NCI-H446 treated with DMSO at 0.1 percent for 48 hours (cell line): Measurements from ENCODE around the gene FGF21.
"Not testable (repeated sequence)": the region's sequence is repeated elsewhere in the genome, so short reads cannot be mapped to it uniquely, and the experiment has no call there.

ENCODE experiments used
- DNase-seq: peaks from one replicate; lab custom pipeline; 2025; lab: John Stamatoyannopoulos, UW

FGF21 gene, protein sequence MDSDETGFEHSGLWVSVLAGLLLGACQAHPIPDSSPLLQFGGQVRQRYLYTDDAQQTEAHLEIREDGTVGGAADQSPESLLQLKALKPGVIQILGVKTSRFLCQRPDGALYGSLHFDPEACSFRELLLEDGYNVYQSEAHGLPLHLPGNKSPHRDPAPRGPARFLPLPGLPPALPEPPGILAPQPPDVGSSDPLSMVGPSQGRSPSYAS

DNA sequence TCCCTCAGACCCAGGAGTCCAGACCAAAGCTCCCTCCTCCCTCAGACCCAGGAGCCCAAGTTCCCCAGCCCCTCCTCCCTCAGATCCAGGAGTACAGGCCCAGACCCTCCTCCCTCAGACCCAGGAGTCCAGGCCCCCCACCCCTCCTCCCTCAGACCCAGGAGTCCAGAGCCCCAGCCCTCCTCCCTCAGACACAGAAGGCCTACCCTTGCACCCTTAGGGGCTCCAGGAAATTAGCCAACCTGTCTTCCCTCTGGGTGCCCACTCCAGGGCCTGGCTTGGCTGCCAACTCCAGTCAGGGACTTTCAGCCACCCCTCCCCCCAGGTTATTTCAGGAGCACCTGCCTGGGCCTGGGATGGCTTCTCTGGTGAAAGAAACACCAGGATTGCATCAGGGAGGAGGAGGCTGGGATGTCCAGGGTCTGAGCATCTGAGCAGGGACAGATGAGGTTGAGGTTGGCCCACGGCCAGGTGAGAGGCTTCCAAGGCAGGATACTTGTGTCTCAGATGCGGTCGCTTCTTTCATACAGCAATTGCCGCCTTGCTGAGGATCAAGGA is at the start of gene FGF21:
Gene FGF21 (plus strand): TSS at position 441 of the 558 bp plus-strand sequence. CDS start 713 bp downstream, outside the sequence.
- DNase-seq = no peak

DNA sequence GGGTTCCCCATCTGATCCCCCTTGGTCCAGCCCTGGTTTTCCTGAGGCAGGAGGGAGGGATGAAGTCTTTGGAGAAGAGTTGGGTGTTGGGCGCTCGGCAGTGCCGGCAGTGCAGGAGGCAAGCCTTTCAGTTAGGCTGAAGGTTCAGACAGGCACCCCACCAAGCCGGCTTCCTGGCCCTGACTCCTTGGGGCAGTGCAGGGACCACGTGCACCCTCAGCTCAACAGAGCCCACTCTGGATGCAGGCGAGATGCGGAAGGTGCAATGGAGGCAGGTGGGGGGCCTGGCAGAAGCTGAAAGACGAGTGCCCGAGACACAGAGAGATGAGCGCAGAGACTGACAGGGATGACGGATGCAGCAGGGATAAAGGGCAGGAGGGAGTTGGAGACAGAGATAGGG is 46.9 kb upstream of the FGF21 start:
- no peak for DNase-seq

DNA sequence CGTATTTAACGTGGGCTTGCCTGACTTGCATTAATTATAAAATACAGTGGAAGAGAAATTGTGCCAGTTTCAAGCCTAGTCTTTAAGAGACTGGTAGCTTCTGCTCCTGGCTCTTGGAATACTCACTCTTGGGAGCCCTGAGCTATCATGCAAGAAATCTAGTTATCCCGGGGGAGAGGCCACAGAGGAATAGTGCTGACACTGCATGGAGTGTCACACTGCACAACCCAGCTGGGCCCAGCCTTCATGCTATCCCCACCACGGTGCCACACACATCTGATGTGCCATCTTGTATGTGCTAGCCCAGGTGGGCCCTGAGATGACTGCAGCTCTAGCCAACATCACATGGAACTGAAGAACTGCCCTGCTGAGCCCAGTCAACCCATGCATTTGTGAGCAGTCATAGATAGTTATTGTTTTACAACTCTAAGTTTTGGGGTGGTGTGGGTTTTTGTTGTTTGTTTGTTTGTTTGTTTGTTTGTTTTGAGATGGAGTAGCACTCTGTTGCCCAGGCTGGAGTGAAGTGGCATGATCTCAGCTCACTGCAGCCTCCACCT is 44.1 kb upstream of the FGF21 start:
- no peak for DNase-seq

DNA sequence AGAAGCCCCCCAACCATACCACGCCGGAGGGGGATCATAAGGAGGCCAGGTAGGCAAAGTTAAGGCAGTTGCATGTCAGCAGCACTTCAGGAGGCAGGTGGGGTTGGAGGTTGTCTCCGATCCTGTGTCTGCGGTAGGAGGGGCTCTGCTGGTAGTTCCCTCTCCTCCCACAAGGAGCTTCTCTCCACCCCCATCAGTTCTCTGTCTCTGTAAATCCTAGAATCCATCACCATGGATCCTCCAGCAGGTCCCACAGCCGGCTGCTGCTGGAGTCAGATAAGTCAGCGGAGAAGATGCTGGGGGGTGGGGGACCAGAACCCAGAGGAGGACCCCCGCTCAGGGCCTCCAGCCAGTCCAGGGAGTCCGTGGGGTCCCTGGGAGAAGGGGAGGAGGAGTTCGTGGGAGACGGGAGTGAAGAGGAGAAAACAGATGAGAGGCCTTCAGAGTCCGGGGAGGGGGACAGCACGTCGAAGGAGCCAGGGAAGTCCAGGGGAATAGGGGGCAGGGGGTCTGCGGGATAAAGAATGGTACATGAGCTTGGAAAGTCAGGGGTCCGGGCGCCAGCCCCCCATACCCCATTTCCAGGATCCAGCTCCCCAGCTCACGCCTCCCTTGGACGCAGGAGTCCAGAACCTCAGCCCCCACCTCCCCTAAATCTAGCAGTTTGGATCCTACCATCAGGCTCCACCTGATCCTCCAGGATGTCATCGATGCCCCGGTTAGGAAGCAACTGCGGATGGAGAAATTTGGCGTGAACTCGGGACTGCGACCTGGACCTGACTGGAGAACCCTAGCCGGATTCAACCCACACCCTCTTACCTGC is 42.1 kb upstream of the FGF21 start:
- no peak for DNase-seq

DNA sequence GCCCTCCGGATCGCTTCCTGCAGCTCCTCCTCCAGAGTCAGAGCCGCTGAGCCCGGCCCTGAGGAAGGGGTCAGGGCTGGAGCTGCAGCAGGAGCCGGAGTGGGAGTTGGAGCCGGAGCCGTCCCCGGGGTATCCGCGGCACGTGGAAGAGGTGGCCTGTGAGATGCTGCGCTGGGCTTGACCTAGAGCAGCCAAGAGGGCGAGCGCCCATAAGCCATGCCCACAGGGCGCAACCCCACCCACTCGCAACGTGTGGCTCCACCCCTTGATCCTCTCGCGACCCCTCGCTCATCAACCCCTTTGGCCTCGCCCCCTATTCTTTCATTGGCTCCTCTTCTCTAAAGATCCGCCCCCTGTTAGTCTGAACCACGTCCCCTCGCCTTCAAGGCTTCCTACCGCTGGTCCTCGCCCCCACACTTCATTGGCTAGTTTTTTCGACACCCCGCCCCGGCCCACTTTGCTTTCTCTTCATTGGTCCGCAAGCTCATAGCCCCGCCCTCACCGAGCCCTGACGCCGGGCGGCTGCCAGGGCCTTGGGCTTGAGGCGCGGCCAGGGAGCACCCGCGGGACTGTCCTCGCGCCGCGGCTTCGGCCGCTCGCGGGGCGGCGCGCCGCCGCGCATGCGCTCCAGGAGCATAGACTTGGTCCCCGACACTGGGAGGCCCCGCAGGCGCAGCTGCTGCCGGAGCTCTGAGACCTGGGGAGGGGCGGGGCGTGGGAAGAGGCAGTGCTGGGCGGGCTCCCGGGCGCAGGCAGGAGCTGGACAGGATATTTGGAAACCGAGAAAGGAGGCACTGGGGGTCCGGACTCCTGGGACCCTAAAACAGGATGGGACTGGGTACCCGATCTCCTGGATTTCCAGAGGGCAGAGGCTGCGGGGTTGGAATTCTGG is 41.2 kb upstream of the FGF21 start:
- peak; percentile 93 for DNase-seq

DNA sequence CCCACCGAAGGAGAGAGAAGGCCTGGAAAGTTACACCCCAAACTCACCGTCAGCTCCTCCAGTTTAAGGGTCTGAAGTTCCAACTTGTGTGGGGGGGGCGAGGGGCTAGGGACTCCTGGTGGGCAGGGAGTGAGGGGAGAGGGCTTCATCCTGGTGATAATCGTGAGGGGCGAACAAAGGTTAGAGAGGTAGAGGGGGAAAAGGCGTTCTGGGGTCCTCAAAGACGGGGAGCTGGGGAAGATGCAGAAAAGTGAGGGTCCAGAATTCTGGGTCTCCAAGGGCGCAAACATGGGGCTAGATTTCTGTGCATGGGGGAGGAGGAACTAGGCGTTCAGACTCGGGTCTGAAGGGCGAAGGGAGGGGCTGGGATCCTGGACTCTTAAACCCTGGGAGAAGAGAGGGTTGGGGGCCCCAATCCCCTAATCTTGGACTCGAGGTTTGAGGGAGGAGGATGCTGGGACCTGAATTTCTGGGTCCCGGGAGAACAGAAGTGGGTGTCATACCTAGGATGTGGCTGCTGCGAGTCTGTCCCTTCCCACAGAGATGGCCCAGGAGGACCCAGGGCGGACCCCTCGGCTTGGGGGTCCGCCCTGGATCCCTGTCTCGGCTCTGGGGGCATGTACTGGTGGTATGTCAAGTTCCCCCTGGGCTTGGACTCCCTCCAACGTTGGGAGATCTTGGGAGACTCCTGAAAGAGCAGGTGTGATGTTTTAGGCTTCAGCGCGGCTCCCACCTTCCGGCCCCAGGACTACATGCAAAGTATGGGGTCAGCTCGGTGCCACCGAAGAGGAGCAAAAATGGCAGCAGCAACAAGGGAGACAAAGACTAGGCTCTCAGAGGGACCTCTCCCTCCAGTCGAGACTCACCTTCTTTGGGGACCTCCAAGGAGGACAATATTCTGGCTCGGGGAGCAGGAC is 40.3 kb upstream of the FGF21 start:
- DNase-seq = no peak

DNA sequence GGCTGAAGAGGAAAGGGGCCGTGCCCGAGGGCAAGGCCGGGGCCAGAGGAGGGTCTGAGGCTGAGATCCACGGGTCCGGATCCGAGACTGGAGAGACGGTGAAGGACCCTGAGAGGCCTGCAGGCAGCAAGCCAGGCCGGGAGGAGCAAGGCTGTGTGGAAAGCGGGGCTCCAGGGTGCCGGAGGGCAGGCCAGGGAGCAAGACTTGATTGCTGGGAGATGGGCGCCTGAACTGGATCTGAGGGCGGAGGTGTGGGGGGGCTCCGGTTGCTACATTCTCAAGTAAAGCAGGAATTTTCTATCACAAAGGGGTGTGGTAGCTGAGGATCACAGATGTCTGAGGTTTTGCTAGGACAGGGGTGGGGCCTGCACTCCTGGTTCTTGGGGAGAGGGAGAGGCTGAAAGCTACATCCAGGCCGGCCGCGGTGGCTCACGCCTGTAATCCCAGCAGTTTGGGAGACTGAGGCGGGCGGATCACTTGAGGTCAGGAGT is 39.6 kb upstream of the FGF21 start:
- no peak for DNase-seq

DNA sequence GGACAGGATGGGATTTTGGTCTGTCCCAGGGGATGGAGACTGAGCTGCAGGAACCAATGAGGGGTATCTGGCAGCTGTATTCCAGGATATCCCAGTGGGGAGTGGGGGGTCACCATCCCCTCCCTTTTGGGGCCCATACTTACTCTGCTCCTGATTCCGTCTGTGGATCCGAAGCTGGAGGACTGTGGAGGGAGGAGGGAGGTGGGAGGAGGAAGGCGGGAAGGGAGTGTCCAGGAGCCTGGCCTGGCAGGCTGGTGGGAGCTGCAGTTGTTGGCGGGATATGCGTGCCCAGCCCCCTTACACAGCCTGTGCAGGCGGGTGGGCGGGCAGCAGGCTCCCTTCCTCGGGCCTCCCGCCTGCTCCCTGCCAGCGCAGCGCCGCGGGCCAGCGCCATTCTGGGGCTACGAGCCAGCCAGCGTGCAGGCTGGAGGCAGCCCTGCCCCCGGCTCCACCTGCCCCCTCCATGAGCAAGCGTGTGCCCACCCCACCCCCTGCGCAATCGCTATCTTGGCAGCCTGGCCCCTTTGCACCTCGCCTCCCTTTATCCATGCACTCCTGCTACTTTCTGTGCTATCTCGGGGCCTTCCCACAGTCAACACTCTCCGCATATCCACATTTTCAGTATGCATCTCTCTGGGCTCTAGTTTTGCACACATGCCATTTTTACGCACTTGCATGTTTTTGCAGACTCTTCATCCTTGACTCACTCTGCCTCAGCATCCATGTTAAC is 38.6 kb upstream of the FGF21 start:
- peak; percentile 86 for DNase-seq

DNA sequence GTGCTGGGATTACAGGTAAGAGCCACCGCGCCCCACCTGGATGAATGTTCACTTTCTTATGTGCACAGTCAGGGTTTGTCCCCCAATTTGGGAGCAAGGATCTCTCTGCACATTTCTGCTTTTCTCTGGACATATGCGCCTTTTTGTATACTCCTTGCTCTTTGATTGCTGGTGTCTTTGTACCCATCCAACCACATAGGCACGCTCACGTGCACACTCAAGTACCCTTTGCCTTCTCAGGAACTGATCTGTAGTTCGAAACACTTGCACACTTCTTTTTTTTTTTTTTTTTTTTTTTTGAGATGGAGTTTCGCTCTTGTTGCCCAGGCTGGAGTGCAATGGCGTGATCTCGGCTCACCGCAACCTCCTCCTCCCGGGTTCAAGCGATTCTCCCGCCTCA is 37.2 kb upstream of the FGF21 start:
- not testable (repeated sequence) for DNase-seq

DNA sequence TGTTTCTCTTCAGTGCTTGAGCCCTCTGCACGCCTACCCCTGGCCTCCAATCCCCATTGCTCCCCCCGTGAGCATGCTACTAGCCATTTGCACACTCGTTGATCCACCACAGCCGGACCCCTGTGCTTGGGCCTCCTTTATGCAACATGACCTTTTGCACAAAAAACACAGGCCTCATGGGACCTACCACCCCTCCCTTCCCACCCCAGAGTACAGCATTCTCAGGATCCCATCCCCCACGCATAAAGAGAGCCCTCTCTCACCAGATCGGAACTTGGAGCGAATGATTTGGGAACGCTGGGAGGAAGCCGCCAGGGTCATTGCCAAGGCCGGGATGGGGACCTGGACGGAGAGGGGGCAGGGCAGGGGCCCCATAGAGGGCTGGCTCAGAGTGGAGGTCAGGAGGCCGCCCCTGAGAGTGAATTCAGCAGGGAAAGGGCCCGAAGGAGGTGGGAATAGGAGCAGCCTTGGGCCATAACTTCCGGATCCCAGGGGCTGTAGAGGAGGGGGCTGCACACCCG is 36.6 kb upstream of the FGF21 start:
- DNase-seq = no peak

DNA sequence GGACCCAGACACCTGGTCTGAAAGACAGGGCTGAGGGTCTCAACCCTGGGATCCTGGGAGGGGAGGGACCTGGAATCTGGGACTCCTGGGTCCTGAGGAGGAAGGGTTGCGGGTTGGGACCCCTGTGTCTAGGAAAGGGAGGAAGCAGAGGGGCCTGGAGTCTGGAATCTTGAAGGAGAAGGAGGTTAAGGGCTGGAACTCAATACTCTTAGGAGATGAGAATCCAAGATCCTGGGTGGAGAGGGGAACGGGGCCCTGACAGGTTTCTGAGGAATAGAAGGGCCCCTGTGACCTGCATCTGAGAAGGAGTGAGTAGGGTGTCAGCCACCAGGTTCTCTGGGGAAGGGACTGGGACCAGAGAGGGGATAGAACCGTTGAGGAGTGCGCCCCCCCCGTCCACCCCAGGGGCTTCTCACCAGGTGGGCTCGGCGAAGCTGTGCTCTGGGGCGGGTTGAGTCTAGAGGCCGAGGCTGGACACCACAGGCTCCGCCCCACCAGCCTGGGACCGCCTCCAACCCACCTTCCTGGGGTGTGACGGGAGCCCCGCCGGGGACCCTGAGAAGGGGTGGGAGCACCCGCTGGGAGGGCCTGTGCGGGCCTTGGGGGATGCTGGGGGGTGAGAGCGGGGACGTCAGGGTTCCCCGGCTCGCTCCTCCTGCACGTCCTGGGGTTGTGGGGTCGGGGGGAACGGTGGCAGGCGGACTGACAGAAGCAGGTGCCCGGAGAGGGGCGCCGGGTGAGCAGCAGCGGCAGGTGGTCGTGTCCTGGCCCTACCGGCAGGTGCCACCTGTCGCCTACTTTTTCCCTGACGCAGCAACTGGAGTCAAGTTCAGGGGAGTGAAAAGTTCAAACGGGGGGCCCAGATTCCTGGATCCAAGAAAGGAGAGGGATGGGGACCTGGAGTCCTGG is 35.8 kb upstream of the FGF21 start, which contains the start of gene MAMSTR:
Gene MAMSTR (minus strand): TSS at position 463 of the 909 bp plus-strand sequence. CDS start 694 bp downstream, outside the sequence.
- DNase-seq = no peak

DNA sequence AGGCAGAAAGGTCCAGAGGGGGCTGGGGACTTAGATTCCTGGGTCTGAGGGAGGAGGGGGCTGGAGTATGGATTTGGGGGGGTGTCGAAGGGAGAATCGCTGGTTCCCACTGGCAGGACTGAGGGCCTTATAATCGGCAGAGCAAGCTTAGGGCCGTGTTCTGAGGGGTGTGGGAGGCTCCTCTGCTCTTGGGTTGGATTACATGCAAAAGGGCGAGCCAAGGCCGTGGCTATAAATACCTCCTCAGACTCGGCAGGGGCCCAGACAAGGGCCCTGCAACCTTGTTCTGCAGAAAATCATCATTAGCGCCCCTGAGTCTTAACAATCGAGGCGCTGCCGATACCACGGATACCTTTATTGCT is 35.1 kb upstream of the FGF21 start:
- DNase-seq = no peak

DNA sequence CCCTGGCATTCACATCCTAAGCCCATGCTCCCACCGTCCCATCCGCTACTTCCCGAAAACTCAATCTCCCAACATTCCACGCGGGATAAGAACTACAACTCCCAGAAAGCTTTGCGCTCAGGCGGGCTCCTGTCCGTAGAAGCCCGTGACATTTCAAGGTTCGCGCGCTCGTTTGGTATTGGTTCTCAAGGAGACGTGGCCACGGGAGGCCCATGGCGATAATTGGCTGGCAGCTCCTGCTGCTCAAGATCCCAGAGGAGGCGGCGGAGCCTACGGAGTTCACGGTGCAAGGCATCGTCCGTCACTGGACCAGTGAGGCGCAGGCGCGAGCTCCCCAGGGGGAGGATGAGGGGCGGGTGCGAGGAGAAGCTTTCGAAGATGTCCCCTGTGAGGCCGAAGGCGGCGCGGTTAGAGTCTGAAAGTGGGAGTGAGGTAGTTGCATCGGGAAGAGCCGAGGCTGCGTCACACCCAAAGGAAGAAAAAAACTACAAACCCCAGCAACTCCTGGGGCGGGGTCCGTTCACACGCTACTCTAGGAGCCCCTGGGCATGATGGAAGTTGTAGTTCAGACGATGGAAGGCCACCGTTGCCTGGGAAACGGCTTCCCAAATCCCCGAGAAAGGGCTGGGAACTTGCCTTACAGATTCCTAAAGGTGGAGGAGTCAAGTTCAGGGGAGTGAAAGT is 34.6 kb upstream of the FGF21 start:
- peak; percentile 99 for DNase-seq

DNA sequence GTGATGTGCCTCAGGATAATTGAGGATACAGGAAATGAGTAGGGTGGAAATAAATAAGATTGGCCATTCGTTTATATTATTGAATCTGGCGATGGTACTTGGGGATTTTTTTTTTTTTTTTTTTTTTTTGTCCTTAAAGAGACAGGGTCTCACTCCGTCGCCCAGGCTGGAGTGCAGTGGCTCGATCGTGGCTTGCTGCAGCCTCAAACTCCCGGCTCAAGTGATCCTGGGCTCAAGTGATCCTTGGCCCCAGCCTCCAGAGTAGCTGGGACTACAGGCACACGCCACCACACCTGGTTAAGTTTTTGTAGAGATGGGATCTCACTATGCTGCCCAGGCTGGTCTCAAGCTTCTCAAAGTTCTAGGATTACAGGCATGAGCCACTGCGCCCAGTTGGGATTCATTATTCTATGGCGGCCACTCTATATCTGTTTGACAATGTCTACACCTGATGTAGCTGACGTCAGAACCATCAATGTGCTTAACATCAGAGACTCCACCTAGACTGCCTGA is 33.1 kb upstream of the FGF21 start:
- no peak for DNase-seq

DNA sequence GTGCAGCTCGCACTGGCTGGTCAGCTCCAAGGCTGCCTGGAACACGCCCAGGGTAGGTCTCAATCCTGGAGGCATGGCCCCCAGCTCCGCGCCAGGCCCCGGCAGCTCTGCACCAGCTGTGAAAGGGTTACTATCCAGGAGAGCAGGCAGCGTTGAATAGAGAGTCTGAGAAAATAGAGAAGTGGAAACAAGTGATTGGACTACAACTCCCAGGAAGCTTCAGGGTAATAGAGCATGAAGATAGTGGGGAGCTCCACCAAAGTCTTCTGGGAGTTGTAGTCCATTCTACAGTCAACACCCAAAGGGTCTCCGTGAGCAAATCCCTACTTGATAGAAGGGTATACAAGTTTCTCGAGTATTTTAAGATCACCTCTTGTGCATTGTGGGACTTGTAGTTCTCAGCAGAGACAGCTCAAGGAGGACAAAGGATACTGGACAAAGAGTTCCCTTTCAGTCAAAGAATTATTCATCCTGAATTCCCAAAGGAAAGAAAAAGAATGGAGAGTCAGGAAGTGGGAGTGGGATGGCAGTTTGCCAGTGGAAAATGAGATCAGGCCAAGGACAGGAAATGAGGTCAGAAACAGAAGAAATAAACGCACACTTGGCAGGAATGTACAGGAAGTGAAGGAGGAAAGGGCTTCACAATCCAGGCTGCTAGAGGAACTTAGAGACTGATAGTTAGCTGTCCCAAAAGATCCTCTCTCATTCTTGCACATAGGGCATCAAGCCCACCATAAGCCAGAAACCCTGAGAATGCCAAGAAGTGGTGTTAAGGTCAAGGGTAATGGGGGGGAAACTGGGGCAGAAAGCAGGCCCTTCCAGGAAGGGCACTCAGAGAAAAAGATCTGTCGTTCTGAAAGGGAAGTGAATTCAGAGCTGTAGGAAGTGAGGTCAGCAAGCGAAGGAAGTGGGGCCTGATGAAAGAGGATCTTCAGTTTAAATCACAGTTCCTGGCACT is 30.2 kb upstream of the FGF21 start:
- peak; percentile 53 for DNase-seq

DNA sequence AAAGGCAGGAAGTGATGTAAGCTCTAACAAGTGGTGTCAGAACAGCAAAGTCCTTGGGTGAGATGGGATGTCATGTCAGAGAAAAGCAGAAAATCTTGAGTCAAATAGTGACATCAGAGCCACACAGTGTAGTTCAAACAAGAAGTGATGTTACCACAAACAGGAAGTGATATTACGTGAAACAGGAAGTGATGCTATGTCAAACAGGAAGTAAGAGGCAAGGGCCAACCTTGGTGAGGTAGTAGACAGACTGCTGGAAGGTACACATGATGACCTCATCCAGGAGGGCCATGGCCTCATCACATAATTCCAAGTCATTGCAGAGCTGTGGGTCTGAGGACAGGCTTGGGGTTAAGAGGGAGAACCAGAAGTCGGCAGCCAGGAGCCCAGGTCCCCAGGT is 28.8 kb upstream of the FGF21 start:
- no peak for DNase-seq
